UCSD-AML1 (cell line): ENCODE data around the gene KIAA0040.

ENCODE experiments used
- DNase-seq: peaks from one replicate; lab custom pipeline; 2025; ENCODE audit not compliant: unreplicated experiment; lab: John Stamatoyannopoulos, UW

KIAA0040 gene

GRCh38 chr1:175145899-175146528 is 46.6 kb downstream of the KIAA0040 start:
- no peak for DNase-seq

GRCh38 chr1:175138579-175138978 is 54.0 kb downstream of the KIAA0040 start:
- DNase-seq = no peak

- no peak for DNase-seq
Measured at GRCh38 chr1:175137369-175137768, 55.2 kb downstream of the KIAA0040 start.

GRCh38 chr1:175136246-175136645 is 56.3 kb downstream of the KIAA0040 start:
- no peak for DNase-seq

GRCh38 chr1:175134500-175134899 is 58.1 kb downstream of the KIAA0040 start:
- DNase-seq = no peak

GRCh38 chr1:175133673-175134435 is 58.7 kb downstream of the KIAA0040 start:
- no peak for DNase-seq

- no peak for DNase-seq
Measured at GRCh38 chr1:175132436-175132835, 60.1 kb downstream of the KIAA0040 start.

- no peak for DNase-seq
Measured at GRCh38 chr1:175131095-175131494, 61.5 kb downstream of the KIAA0040 start.

- DNase-seq = no peak
Measured at GRCh38 chr1:175130649-175131045, 61.9 kb downstream of the KIAA0040 start.

GRCh38 chr1:175129997-175130648 is 62.5 kb downstream of the KIAA0040 start:
- DNase-seq = no peak

GRCh38 chr1:175129644-175129996 is 63.0 kb downstream of the KIAA0040 start:
- no peak for DNase-seq

GRCh38 chr1:175129182-175129581 is 63.4 kb downstream of the KIAA0040 start:
- DNase-seq = no peak

GRCh38 chr1:175128523-175128922 is 64.1 kb downstream of the KIAA0040 start:
- no peak for DNase-seq

- no peak for DNase-seq
Measured at GRCh38 chr1:175127565-175127964, 65.0 kb downstream of the KIAA0040 start.

- no peak for DNase-seq
Measured at GRCh38 chr1:175126347-175126746, 66.2 kb downstream of the KIAA0040 start.

- DNase-seq = no peak
Measured at GRCh38 chr1:175124861-175125260, 67.7 kb downstream of the KIAA0040 start.

GRCh38 chr1:175120511-175120910 is 72.1 kb downstream of the KIAA0040 start:
- DNase-seq = no peak

- DNase-seq = no peak
Measured at GRCh38 chr1:175118375-175119367, 73.9 kb downstream of the KIAA0040 start.

GRCh38 chr1:175116903-175117302 is 75.7 kb downstream of the KIAA0040 start:
- no peak for DNase-seq

GRCh38 chr1:175116210-175116798 is 76.3 kb downstream of the KIAA0040 start:
- no peak for DNase-seq

GRCh38 chr1:175114996-175115395 is 77.6 kb downstream of the KIAA0040 start:
- DNase-seq = no peak
